Nephron progenitor cell (in vitro differentiated cells): ENCODE data around the gene SH3PXD2A.
"Not testable (repeated sequence)": the region's sequence is repeated elsewhere in the genome, so short reads cannot be mapped to it uniquely, and the experiment has no call there.

Source experiments
- DNase-seq: peaks from one replicate; pipeline ENCODE4 v3.0.0; 2021
- H3K27ac Mint-ChIP-seq: 2 replicates; pipeline ENCODE4 v1.8.0; 2021; ENCODE audit warnings: mild to moderate bottlenecking, moderate library complexity, mixed read lengths
- H3K27me3 Mint-ChIP-seq: 2 replicates; pipeline ENCODE4 v1.8.0; 2021; ENCODE audit warnings: mild to moderate bottlenecking, low read depth, mixed read lengths; ENCODE audit not compliant: poor library complexity
- H3K36me3 Mint-ChIP-seq: 2 replicates; pipeline ENCODE4 v1.8.0; 2021; ENCODE audit warnings: low read depth, mixed read lengths
- H3K4me1 Mint-ChIP-seq: 2 replicates; pipeline ENCODE4 v1.8.0; 2021; ENCODE audit warnings: mixed read lengths
- H3K4me3 Mint-ChIP-seq: 2 replicates; pipeline ENCODE4 v1.8.0; 2021; ENCODE audit warnings: mild to moderate bottlenecking, moderate library complexity, mixed read lengths
- H3K9me3 Mint-ChIP-seq: 2 replicates; pipeline ENCODE4 v1.8.0; 2021; ENCODE audit warnings: mild to moderate bottlenecking, moderate library complexity, mixed read lengths
- TF ChIP-seq, protein P1 (sequence below): fragments of 200-600 bp; sonication (generic); IDR thresholded peaks from 2 replicates; pipeline ENCODE4 v1.5.0; 2021; ENCODE audit warnings: antibody characterized with exemption

The SH3PXD2A gene

DNA sequence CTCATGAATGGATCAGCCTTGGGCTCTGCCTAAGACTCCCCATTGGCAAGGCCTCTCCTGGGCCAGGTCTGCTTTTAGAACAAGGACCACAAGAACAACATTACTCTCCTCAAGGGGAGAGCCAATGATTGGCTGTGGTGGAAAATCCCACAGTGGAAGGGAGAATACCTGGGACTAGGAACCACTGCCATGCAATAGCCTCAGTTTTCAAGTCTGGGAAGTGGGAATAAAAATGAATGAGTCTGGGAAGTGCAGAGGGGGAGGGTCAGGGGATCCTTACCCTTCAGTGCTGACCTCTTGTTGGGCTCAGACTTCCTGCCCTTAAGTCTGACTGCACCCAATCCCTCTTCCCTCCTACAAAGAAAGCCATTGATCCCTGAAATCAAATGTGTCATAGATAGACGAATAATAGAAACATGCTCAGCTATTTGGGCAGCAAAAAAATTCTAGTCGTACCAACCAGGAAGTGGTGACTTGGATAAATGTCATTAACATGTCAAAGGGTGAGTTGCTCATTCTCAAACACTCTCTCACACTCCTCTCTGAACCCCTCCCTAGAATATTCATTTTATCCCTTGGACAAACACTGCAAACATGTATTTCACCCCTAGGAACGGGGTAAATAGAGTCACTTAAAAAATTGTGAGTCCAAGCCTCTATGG lies 123.6 kb downstream of the SH3PXD2A start:
- Mint-ChIP-seq H3K27ac (no peak overlapping the region), H3K4me1 (peaks cover 57% of the 10 kb centered on the region), H3K27me3 (peaks cover 7% of the 10 kb centered on the region), H3K9me3 (no peaks in the 10 kb centered on the region), H3K36me3 (peaks cover 10% of the 10 kb centered on the region), H3K4me3 (no peak overlapping the region)
- no peak for DNase-seq
- TF ChIP-seq, protein P1, sequence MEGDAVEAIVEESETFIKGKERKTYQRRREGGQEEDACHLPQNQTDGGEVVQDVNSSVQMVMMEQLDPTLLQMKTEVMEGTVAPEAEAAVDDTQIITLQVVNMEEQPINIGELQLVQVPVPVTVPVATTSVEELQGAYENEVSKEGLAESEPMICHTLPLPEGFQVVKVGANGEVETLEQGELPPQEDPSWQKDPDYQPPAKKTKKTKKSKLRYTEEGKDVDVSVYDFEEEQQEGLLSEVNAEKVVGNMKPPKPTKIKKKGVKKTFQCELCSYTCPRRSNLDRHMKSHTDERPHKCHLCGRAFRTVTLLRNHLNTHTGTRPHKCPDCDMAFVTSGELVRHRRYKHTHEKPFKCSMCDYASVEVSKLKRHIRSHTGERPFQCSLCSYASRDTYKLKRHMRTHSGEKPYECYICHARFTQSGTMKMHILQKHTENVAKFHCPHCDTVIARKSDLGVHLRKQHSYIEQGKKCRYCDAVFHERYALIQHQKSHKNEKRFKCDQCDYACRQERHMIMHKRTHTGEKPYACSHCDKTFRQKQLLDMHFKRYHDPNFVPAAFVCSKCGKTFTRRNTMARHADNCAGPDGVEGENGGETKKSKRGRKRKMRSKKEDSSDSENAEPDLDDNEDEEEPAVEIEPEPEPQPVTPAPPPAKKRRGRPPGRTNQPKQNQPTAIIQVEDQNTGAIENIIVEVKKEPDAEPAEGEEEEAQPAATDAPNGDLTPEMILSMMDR, result no peak

DNA sequence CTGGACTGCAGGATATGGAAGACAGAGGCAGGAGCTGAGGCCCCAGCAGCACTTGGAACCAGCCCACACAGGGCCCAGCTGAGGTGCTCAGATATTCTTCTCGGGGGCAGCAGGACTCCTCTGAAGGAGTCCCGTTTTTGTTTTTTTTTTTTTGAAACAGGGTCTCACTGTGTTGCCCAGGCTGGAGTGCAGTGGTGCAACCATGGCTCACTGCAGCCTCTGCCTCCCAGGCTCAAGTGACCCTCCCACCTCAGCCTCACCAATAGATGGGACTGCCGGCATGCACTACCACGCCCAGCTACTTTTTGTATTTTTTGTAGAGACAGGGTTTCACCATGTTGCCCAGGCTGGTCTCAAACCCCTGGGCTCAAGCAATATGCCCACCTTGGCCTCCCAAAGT lies 124.3 kb downstream of the SH3PXD2A start:
- DNase-seq, H3K9me3 Mint-ChIP-seq, H3K27me3 Mint-ChIP-seq, H3K4me3 Mint-ChIP-seq, H3K27ac Mint-ChIP-seq: not testable (repeated sequence)
- Mint-ChIP-seq H3K36me3 (peaks cover 10% of the 10 kb centered on the region), H3K4me1 (peaks cover 52% of the 10 kb centered on the region)

DNA sequence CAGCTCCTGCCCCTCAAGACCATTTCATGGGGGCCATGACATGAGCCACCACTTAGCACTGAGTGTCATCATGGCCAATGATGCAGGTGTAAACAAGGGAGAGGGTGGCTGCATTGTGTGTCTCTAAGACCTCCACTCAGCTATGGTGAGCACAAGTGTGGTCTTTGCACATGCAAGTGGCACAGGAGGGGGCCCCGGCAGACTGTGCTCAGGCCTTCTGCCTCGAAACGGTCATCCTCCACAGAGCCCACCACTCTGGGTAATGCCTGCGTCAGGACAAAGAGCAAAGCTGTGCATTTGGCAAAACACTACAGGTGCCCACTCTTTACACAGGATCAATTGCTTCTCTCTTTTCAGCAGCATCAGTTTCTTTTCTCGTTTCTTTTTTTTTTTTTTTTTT lies 125.5 kb downstream of the SH3PXD2A start:
- Mint-ChIP-seq H3K27ac (no peak overlapping the region), H3K4me1 (peaks cover 52% of the 10 kb centered on the region), H3K36me3 (peaks cover 16% of the 10 kb centered on the region), H3K27me3 (peaks cover 7% of the 10 kb centered on the region), H3K9me3 (no peaks in the 10 kb centered on the region), H3K4me3 (no peak overlapping the region)
- TF ChIP-seq, protein P1, result no peak
- no peak for DNase-seq

DNA sequence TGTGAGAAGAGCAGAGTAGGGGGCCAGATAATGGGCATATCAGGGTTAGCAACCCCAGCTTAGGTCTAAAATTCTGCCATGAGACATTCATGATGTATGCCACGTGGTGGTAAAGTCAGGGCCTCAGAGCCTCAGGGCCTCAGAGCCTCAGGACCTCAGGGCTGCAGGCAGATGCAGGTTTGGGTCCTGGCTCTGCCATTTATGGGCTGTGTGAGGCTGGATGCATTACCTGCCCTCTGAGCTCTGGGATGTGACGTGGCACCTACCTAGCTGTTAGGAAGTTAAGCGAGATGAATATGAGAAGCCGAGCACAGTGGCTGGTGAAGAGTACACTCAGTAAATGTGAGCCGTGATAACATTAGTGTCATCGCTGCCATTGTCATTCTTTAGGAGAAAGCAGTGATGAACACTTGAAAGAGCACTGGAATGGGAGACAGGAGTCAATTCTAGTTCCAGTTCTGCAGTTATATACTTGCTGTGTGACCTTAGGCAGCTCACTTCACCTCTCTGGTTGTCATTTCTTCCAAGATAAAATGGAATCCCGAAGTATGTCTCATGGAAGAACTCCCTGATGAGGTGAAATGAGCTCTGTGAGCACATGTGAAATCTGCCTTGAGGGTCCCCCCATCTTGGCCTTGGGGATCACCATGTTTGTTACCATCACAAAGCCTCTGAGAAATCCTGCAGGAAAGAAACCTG lies 127.2 kb downstream of the SH3PXD2A start:
- no peak for DNase-seq
- no peak overlapping the region for H3K27ac Mint-ChIP-seq
- H3K36me3 Mint-ChIP-seq, result peaks cover 32% of the 10 kb centered on the region
- H3K4me3 Mint-ChIP-seq, result no peak overlapping the region
- peaks cover 49% of the 10 kb centered on the region for H3K4me1 Mint-ChIP-seq
- TF ChIP-seq, protein P1, result no peak
- H3K9me3 Mint-ChIP-seq, result no peaks in the 10 kb centered on the region
- peaks cover 4% of the 10 kb centered on the region for H3K27me3 Mint-ChIP-seq

DNA sequence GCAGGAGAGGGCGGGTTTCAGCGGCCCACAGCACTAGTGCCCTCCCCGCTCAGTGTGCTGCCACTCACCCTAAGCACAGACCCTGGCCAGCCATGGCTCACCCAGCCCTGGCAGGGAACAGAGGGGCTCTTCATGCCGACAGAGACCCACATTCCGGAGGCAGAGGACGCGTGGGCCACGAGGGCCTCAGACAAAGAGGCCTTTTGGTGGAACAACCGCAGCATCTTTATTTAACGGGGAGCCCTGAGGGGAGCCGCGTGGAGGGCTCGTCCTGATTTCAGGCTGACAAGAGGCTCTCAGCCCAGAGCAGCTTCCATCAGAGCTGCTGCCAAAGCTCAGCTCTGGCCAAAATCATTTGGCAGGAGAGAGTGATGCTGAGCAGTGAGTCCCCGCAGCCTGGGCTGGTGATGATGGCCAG lies 127.8 kb downstream of the SH3PXD2A start:
- TF ChIP-seq, protein P1, result no peak
- Mint-ChIP-seq H3K27me3 (peaks cover 4% of the 10 kb centered on the region), H3K4me1 (peaks cover 44% of the 10 kb centered on the region), H3K9me3 (no peaks in the 10 kb centered on the region), H3K36me3 (peaks cover 33% of the 10 kb centered on the region), H3K27ac (no peak overlapping the region), H3K4me3 (no peak overlapping the region)
- no peak for DNase-seq

DNA sequence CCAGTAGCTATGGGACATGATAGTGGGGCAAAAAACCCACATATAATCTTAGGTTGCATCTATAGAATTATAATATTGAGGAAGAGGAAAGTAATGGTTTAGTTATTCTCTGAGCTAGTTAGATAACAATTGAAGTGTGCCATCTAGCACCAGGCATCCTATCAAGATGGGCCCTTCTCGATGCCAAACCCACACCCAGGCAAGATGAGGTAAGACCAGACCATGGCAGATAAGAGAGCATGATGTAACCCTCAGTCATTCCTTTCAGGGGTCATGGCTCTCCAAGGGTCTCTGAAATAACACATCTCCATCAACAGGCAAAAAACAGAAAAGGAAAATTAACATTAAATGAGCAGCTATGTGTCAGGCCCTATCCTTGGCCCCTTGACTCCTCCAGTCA lies 128.7 kb downstream of the SH3PXD2A start:
- Mint-ChIP-seq H3K36me3 (peaks cover 33% of the 10 kb centered on the region), H3K27ac (no peak overlapping the region), H3K27me3 (peaks cover 4% of the 10 kb centered on the region), H3K9me3 (no peaks in the 10 kb centered on the region), H3K4me3 (no peak overlapping the region), H3K4me1 (peaks cover 36% of the 10 kb centered on the region)
- TF ChIP-seq, protein P1, result no peak
- DNase-seq, result no peak
